ENCODE data around the gene WNT1. TPM values are rescaled to one million over a fixed set of nuclear protein-coding genes. Genes with fewer than 3 reads are reported as not detected.

WNT1 gene
- total RNA-seq, 1 donor from 2014 or later: not detected

- DNase-seq (ENCODE audit: low read depth): no peak
These were observed 22.2 kb downstream of the WNT1 start for GRCh38 chr12:49000346-49000745.

GRCh38 chr12:49008943-49009342 is 30.8 kb downstream of the WNT1 start:
- no peak for DNase-seq (ENCODE audit: low read depth)

DNA sequence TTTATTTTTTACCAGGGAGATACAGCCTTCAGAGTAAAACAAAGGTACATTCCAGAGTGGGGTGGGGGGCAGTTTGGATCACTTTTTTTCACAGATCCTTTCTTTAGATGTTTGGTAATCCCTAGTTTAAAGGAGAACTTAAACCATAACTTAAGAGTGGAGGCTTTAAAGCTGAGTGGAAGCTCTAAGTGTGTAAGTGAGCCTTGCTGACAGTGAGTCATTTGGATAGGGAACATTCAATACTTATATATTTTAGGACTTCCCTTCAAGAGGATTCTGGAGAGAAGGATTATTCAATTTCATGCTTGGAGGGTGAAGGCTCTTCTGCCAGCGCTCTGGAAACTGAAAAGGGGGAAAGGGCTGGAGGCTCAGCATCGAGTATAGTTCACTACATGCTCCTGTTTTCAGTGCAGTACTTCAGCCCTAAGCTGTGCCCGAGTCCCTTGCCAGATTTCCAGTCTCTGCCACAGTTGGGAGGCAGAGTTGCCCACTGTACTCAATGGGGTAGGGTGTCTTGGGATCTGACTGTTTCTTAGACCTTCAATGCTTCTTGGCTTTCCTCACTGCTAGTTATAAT is 32.1 kb downstream of the WNT1 start:
- no peak for DNase-seq (ENCODE audit: low read depth)

DNA sequence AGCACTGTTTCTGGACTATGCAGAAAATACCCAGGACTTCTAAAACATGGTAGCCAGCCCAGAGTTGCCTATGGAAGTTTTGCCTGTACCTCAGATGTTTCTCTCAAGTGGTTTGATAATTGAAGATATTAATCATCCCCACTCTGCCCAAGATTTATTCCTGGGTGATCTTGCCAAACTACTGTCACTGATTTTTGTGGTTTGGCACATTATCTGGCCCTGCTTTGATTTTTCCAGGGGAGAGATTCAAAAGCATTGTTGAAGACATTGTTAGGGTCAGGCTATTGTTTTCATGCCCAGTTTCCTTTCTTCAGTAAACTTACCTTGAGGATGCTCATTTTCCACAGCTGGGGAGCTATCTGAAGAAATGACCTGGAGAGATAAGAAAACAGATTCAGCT is 34.6 kb downstream of the WNT1 start:
- no peak for DNase-seq (ENCODE audit: low read depth)

DNA sequence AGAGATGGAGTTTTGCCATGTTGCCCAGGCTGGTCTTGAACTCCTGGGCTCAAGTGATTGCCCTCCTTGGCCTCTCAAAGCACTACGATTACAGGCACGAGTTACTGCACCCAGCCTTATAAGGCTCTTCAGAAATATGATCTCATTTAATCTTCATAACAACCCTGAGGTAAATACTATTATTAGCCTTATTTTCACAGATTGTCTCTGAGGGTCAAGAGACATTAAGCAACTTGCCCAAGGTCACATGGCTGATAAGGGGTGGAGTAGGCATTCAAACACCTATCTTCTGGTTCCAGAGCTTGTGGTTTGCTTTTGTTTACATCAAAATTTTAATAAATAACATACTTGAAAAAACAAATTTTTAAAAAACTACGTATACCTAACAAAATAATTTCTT is 35.3 kb downstream of the WNT1 start:
- DNase-seq (ENCODE audit: low read depth): no peak

- DNase-seq (ENCODE audit: low read depth): no peak
These were observed 36.4 kb downstream of the WNT1 start for GRCh38 chr12:49014547-49014946.

GRCh38 chr12:49015196-49015595 is 37.1 kb downstream of the WNT1 start:
- DNase-seq (ENCODE audit: low read depth): no peak

GRCh38 chr12:49017891-49018260 is 39.8 kb downstream of the WNT1 start:
- no peak for DNase-seq (ENCODE audit: low read depth)

DNA sequence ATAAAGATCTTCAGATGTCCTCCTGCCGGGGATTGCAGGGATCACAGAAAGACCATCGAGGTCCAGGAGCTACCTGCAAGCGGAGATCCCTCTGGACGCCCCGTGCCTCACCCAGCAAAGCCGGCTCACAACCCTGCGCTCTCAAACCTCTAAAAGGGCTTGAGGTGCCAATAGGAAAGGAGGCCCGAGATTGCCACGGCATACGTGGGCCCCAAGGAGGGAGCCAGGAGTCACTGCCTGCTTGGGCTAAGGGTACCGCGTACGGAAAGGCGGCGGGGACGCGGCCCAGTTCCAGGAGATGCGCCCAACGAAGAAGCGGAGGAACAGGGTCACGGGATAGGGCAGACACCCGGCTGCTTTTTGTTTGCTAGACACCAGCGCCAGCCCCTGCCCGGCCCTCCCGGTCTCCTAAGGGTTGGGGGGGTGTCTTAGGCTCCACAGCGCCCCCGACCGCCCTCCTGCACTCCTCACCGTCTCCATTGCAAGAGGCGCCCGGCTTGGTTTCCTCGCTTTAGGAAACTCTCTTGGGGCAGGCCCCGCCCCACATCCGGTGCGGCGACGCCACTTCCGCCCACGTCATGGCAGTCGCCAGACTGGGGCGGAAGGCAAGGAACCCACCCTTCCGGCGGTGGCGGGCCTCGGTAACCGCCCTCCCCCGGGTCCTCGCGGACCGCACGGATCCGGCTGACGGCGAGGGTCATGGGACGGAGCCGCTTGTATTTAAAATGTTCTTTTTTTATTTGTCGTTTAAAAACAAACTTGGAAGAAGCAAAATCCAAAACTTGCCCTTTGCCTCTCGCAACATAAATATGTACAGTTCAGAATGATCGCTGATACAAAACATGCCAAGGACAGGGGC is 40.4 kb downstream of the WNT1 start, which contains the start of gene PRKAG1:
TSS of gene PRKAG1 (minus strand) at position 516 of the 859 bp plus-strand sequence. CDS start at position 480, 36 bp downstream.
- DNase-seq (ENCODE audit: low read depth): peak; percentile 90

- DNase-seq (ENCODE audit: low read depth): no peak
These were observed 41.0 kb downstream of the WNT1 start for GRCh38 chr12:49019120-49019430.

DNA sequence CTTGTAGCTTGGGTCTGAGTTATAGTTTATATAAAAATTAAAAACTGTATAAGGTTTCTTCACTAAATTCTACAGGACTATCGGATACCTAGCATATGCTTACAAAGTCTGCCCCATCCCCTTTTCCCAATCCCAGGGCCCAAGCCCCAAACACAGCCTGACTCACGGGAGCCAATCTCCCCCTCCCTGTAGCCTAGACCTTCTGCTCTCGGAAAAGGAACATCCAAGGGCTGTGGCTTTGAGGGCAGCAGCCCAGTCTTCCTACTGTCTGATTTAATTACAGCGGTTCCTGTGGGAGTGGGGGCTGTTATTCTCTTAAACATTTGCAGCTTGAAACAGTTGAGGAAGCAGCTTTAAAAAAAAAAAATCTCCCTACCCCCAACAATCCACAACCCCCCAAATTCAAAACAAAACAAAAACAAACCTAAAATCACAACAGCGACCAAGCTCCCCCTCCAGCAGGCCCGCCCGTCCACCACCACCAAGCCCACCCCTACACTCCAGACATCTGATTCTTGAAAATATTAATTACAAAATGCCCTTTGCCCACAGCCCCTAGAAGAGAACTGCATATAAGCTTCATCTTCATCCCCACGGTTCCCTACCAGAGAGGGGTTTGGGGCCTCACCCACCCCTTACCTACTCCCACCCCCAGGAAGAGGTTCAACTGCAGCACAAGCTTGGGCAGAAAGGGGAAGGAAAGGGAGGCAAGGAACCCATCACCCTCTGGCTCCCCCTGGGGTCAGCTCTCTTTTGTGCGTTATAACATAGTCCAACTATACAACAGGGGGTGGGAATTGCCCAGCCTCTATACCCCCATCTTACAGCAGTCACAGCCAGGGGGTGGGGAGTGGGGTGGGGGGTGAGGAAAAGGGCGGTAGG is 41.6 kb downstream of the WNT1 start:
- DNase-seq (ENCODE audit: low read depth): peak; percentile 13

- no peak for DNase-seq (ENCODE audit: low read depth)
These were observed 42.3 kb downstream of the WNT1 start for GRCh38 chr12:49020441-49020840.

DNA sequence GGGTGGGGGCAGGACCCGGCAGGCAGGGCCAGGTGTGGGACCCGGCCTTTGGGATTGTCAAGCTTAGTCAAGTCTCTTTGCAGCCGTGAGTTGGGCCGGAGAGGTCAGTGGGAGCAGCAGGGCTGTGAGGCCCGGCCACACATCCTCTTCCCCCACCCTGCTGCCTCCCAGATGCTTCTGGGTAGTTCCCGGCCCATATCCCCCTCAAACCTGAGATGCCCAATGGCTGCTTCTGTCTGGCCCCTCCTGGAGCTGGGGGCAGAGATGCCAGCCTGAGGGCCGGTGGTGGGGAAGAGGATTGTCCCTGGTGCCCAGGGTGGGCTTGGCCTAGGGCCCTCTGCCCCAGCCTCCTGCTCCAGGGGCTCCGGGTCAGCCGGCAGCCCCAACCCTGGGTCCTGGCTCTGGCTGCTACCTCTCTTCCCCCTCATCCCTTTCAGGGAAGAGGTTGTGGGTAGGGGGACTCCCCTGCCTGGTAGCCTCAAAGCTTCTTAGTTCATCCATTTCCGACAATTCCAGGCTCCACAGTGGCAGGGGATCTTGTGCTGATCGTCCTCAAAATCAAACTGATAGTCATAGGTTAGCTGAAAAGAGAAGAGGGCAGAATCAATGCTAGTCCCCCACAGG is 43.3 kb downstream of the WNT1 start:
- no peak for DNase-seq (ENCODE audit: low read depth)

DNA sequence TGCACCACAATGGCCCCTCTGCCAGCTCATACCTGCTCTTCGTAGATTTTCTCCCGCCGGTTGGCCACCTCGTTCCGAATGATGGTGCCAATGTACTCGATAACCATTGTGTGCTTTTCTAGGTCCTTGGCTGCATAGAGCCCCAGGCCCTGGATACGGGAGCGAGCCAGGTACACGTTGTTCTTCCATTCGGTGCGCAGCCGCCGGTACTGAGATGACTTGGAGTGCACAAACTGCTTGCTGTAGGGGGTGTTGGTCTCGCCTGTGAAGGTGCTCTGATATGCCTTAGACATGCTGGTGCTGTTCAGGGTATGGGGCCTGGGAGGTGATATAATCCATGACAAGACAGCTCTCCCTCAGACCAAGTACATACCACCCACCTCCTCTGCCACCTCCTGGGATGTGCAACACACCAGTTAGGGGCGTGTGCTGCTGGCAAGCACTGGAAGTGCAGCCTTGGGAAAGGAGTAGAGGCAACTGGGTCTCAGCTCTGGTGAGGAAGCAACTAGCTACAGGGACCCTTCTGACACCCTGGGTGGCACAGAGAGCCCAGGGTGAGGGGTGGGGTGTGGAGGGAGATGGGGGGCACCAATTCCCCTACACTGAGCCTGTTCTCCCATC is 44.5 kb downstream of the WNT1 start:
- no peak for DNase-seq (ENCODE audit: low read depth)

DNA sequence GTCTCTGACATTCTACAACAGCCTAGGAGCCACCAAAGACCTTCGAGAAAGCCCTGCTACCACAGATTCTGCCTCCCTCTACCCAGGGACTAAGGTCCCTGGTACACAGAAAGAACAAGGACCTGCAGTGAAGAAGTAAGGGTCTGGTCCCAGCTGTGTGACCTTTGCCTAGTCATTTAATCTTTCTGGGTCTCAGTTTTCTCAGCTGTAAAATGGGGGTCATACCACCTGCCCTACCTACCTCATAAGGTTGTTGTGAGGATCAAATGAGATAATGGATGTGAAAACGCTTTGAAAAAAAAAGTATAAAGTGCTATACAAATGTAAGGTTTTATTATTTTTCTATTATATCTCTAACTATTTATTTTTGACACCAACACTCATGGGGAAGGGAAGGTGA is 45.7 kb downstream of the WNT1 start:
- DNase-seq (ENCODE audit: low read depth): no peak

GRCh38 chr12:49024543-49024942 is 46.4 kb downstream of the WNT1 start:
- no peak for DNase-seq (ENCODE audit: low read depth)

- no peak for DNase-seq (ENCODE audit: low read depth)
These were observed 47.3 kb downstream of the WNT1 start for GRCh38 chr12:49025463-49025862.

GRCh38 chr12:49026101-49026500 is 48.0 kb downstream of the WNT1 start:
- DNase-seq (ENCODE audit: low read depth): no peak

DNA sequence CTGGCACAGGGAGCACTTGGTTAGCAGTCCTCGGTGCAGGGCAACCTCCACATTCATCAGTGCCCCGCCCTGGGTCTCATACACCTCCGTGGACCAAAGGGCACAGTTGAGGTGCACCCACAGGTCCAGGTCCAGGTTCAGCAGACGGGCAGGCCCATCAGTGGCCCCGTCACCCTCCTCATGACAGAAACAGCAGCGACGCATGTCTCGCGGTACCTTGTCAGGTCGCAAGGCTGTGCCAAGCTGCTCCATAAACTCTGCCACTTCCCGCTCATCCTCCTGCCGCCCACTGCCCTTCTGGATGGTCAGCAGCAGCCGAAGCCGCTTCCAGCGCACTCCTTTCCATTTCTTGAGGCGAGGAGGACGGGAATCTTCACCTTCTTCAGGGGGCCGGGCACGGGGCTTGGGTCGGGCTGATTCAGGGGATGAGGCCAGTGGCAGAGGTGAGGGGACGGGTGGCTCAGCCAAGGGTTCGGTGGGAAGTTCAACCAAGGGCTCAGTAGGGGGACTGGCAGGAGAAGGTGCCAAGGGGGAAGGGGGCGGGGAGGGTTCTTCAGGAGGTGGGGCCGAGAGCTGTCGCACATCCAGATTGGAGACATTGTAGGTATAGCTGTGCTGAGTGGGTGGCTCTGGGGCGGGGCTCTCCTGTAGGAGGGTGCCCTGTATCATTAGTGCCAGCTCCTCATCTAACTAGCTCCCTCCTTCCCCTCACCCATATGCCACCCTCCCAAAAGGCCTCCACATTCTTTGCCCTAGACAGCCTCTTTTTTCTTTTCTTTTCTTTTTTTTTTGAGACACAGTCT is 48.8 kb downstream of the WNT1 start:
- DNase-seq (ENCODE audit: low read depth): no peak

DNA sequence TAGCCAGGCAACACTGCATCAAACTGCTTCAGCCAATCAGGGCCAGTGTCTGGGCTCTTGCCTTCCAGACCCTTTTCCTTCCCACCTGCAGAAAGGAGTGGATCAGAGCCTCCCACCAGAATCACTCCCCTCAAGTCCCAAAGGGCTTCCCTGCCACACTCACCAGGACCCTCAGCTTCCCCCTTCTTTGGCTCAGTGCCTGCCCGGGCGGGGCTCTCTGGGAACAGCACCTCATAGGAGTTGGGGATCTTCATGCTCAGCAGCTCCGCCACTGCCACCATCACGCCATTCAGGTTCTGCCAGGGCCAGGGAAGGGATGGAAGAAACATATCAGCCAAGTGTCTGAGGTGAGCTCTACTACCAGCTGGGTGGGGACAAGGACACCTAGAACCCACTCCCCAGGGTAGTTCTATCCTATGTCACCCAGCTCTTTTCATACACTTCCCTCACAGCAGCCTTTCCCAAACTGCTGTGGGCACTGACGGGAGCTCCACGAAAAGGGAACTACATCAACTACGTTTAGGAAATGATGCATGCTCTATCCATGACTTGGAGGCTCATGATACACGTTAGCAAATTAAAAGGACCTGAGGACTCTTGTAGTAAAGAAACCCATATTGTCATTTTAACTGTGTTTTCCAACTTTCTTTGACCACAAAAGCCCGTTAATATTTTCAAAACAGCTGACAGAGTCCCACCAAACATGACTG is 49.9 kb downstream of the WNT1 start:
- DNase-seq (ENCODE audit: low read depth): no peak
